NCI-H146 treated with DMSO at 0.1 percent for 48 hours (cell line): ENCODE results near the gene CCDC34.

ENCODE experiments used
- DNase-seq: peaks from one replicate; lab custom pipeline; 2025; ENCODE audit not compliant: unreplicated experiment; lab: John Stamatoyannopoulos, UW

Gene CCDC34, protein sequence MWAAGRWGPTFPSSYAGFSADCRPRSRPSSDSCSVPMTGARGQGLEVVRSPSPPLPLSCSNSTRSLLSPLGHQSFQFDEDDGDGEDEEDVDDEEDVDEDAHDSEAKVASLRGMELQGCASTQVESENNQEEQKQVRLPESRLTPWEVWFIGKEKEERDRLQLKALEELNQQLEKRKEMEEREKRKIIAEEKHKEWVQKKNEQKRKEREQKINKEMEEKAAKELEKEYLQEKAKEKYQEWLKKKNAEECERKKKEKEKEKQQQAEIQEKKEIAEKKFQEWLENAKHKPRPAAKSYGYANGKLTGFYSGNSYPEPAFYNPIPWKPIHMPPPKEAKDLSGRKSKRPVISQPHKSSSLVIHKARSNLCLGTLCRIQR

GRCh38 chr11:27362749-27363575, at the start of gene CCDC34:
TSS of gene CCDC34 (minus strand) at chr11:27363215. CDS start at chr11:27363194, 21 bp downstream.
- DNase-seq, result peak; percentile 84

- peak; percentile 25 for DNase-seq
Measured at GRCh38 chr11:27412192-27412691, 49.2 kb upstream of the CCDC34 start.

GRCh38 chr11:27411328-27411727, 48.3 kb upstream of the CCDC34 start:
- no peak for DNase-seq

GRCh38 chr11:27410272-27410671, 47.3 kb upstream of the CCDC34 start:
- DNase-seq, result no peak

DNA sequence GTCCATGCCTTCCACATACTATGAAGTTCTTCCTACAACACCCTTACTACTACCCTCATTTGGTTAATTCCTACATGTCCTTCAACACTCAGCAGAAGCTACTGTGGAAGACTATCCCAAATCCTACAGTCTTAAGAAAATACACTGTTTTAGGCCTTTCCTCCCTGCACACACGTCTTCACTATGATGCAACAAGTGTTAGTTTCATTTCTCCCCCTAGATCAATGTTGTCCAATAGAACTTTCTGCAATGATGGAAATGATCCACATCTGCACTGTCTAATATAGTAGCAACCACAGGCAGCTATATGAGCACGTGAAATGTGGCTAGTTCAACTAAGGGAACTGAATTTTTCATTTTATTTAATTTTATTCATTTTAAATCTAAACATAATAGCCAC, 46.7 kb upstream of the CCDC34 start:
- DNase-seq, result no peak

- DNase-seq, result no peak
Measured at GRCh38 chr11:27409049-27409448, 46.0 kb upstream of the CCDC34 start.

- DNase-seq, result no peak
Measured at GRCh38 chr11:27408246-27408800, 45.3 kb upstream of the CCDC34 start.

DNA sequence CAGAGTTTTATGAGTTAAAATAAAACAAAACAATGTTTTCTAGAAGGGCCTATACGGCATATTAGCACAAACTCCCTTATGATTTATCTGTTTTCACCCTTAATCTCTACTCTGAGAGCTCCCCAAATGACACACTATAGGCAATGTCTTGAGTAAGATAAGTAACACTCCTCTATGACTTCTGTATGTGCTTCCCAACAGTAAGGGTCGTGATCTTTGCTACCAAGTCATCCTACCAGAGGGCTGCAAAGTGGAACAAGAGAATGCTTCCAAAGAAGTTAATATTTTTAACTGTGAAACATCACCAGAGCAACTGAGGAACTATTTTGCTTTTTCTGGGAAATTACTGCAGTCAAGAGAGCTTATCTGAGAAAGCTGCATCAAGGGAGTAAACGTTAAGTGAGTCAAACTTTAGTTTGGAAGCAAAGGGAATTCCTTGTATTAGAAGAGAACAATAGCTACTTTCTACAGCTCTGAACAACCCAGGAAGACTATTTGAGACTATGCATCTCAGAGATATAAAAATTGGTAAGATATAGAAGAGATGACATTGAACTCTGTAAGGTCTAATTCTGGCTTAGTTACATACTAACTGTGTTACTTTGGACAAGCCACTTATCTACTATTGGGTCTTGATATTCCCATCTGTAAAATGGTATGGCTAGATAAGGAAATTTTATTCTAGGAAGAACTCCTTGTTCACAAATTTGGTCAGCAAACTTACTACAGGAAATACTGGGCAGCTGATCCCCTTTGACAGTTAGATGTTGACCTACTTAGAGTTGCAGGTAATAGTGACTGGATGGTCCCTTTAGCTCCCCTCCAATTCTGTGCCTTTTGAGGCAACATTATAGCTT, 43.7 kb upstream of the CCDC34 start:
- no peak for DNase-seq

- DNase-seq, result no peak
Measured at GRCh38 chr11:27405134-27405533, 42.1 kb upstream of the CCDC34 start.

DNA sequence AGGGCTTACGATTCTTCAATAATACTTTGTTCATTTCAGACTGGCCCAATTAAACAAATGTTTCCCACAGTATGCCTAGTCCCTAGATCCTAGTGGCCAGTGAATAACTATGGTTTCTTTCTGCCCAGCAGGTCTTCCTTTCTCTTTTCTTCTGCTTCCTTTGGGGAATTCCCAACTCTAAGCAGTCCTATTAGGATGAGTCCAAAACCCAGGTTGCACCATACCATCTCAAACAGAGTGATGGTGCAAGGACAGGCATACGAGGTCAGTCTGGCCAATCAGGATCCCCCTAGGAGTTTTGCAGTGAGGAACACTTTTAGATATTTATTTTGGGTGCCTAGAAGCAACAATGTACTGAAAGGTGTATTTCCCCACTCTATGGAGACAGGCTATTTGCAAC, 41.4 kb upstream of the CCDC34 start:
- no peak for DNase-seq

DNA sequence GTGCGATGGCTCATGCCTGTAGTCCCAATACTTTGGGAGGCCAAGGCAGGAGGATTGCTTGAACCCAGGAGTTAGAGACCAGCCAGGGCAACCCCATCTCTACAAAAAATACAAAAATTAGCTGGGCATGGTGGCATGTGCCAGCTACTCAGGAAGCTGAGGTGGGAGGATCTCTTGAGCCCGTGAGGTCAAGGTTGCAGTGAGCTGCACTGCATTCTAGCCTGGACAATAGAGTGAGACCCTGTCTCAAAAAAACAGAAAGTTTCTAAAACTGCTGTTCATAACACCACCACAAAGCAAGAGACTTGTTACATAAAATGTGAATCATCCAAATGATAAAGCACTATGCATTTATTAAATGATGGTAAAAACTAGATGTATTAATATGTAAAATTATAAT, 40.2 kb upstream of the CCDC34 start:
- no peak for DNase-seq

- no peak for DNase-seq
Measured at GRCh38 chr11:27402450-27402849, 39.4 kb upstream of the CCDC34 start.

DNA sequence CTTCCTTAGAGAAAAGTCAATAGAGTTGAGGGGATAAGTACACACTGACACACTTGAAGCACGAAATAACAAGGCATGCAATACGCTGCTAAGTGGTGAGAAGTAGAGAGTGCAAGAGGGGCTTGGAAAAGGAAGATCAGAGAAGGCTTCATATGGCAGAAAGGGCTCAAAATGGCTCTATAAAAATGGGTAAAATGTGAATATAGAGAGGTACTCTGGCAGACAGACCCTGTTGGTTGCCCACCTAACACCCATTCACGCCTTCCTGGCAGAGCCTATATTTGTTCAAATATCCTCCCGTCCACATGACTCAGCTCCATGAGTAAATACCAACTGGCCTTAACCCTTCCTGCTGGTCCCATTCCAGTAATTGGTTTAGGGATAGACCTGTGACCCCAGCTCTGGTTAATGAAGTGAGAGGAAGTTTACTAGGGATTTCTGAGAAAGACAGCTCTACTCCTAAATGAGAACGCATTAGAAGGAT, 38.9 kb upstream of the CCDC34 start:
- no peak for DNase-seq

DNA sequence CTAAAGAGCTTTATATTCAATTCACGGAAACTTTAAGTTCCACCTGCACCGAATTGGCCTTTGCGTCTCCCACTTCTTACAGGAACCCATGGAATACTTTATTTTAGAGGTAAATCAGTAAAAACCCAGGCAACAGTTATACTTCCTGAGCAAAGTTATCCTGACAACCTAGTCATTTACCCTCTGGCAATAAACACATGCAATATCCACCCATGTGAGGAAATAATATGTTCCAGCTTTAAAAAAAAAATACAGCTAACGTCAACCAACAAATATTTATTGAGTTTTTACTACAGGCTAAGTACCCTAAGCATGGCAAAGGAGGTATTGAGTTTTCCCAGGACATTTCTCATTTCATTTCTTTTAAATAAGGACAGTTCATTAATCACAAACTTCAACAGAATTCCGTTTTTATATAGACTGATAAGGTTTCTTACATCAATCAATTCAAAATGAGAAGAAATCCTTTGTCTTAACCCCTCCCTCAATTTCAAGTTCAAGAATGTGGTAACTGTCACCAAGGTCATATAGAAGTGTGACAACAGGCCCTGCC, 38.3 kb upstream of the CCDC34 start:
- no peak for DNase-seq

- no peak for DNase-seq
Measured at GRCh38 chr11:27398400-27398770, 35.4 kb upstream of the CCDC34 start.

DNA sequence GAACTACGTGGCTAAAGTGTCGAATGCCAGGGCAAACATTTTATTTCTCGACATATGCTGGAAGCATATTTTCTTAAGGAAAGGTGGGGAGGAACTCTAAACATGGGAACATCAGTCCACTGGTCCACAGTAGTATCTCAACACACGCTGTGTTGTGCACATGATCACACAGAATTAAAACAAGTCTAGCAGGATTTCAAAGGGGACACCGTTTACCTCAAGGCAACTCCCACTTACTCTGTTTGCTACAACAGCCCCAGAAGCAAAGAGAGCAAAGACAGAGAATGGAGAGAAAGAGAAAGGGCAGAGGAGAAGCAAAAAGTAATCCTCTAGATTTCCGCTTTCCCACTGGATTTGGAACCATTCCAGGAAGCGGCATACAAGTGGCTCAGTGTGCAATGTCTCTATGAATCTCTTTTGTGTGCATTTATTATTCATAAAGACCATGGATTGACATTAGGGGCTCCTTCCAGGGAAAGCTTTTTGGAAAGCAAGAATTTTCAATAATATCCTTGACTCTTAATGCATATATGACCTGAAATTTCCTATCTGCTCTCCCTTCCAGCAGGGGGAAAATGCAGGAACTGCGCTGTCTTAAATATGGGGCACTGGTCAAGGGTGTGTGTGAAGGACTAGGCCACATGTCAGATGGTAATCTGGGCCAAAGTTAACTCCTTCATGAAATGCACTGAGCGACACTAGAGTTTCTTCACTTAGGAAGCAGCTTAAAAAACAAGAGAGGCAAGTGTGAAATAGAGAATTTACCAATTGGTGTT, 34.8 kb upstream of the CCDC34 start:
- DNase-seq, result no peak

- no peak for DNase-seq
Measured at GRCh38 chr11:27396259-27396839, 33.3 kb upstream of the CCDC34 start.

DNA sequence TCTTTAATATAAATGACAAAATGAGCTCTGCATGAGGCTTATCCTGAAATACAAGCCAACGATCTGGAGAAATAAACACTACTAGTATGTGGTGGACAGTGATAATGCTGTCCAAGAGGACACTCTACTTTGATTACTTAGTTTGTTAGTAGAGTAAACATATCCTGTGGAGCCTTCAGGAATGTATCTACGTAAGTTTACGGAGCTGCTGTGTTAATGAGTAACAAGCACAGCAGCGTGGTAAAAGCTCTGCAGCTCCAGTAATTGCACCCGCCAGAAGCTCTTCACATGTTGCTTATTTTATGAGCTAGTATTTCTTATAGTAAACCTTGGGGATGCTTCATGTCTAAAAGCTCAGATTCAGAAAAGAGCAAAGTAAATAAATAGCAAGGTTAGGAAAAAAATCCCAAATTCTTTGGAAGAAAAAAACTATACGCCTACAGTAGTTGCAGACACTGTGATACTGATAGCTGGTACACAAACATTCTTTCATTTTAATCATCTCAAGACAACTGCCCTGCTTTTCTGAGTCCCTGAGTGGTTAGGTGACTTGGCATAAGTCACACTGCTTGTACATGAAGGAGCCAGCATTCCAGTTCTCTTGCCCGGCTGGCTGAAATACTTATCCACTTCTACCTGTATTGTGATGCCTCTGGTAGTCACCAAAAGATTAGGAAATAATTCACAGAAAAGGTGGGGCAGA, 32.7 kb upstream of the CCDC34 start:
- DNase-seq, result peak; percentile 85

GRCh38 chr11:27394781-27395228, 31.8 kb upstream of the CCDC34 start:
- no peak for DNase-seq
